GM12878 (cell line): ENCODE results near the gene MIEN1. TPM values are rescaled to one million over a fixed set of nuclear protein-coding genes. Genes with fewer than 3 reads are reported as not detected.

Experiments
- ASH2L ChIP-seq: fragments of 300-600, 200-600 bp; sonication (generic); IDR thresholded peaks from 2 replicates; pipeline ENCODE4 v1.6.1; 2017; ENCODE audit warnings: low read depth, mild to moderate bottlenecking, borderline replicate concordance
- ATF2 ChIP-seq: IDR thresholded peaks from 2 replicates; pipeline ENCODE4 v1.6.1; 2012; ENCODE audit warnings: low read length, inconsistent platforms
- BMI1 ChIP-seq: fragments of 450-650 bp; IDR thresholded peaks from 2 replicates; pipeline ENCODE4 v1.6.1; 2016; ENCODE audit warnings: mild to moderate bottlenecking, moderate library complexity, borderline replicate concordance
- ELK1 ChIP-seq: IDR thresholded peaks from 2 replicates; pipeline ENCODE4 v1.6.1; 2012; ENCODE audit warnings: low read depth, low read length, improper control_type of control experiment
- JUNB ChIP-seq: IDR thresholded peaks from 2 replicates; pipeline ENCODE4 v1.6.1; 2016; ENCODE audit warnings: antibody characterized with exemption, mild to moderate bottlenecking
- MTA3 ChIP-seq: IDR thresholded peaks from 2 replicates; pipeline ENCODE4 v1.6.1; 2012; ENCODE audit warnings: low read length, inconsistent platforms, borderline replicate concordance
- MXI1 ChIP-seq: fragments of 150-350 bp; IDR thresholded peaks from 2 replicates; pipeline ENCODE4 v1.6.1; 2011; ENCODE audit warnings: low read depth, mild to moderate bottlenecking, inconsistent platforms, low read length, improper control_type of control experiment
- NR2F1 ChIP-seq: fragments of 450-650 bp; conservative IDR thresholded peaks from 2 replicates; pipeline ENCODE4 v1.6.1; 2017; ENCODE audit warnings: mild to moderate bottlenecking
- PML ChIP-seq: IDR thresholded peaks from 2 replicates; pipeline ENCODE4 v1.6.1; 2012; ENCODE audit warnings: low read length, inconsistent platforms
- STAT3 ChIP-seq: IDR thresholded peaks from 2 replicates; pipeline ENCODE4 v1.6.1; 2011; ENCODE audit warnings: low read depth, low read length, improper control_type of control experiment
- ZBTB11 ChIP-seq: fragments of 450-650 bp; formaldehyde crosslinking; IDR thresholded peaks from 2 replicates; pipeline ENCODE4 v1.5.0; 2022; ENCODE audit warnings: mild to moderate bottlenecking, missing genetic modification characterization
- polyA plus RNA-seq, 11 experiments: library from polyadenylated mRNA; depleted of rRNA in 4 of 11; unstranded in 6 of 11; stranded (reverse) in 5 of 11; fragments of >200 nt; fragmentation: Nextera tagmentation in 4 of 11; fragmentation: Illumina TruSeq in 1 of 11; extraction: Ambion mirVana in 4 of 11; extraction: Trizol in 1 of 11; gene quantifications; 1 replicate in 1 of 11; 2 replicates in 10 of 11; pipeline versions ENCODE4 v1.2.1 to v1.2.3, GENCODE V29; 2011 to 2016; ENCODE audit warnings: inconsistent platforms in 2 of 11, missing spikeins in 2 of 11, low read depth in 1 of 11
- total RNA-seq, 4 experiments: library from RNA; depleted of rRNA in 3 of 4; stranded (reverse); fragments of >200 nt in 3 of 4; fragmentation: Illumina TruSeq in 1 of 4; extraction: Trizol in 1 of 4; gene quantifications; 2 replicates each; pipeline versions ENCODE4 v1.2.1 to v1.2.3, GENCODE V29; 2013 to 2021

MIEN1 gene
- total and polyA plus RNA-seq, 10 of the 15 experiments (the other 5 are each of a cell fraction or from before 2014, with no cell fraction given) = 24.9 to 89.1 (median 47.7) TPM

GRCh38 chr17:39769974-39770587 is 39.7 kb upstream of the MIEN1 start (continued):
- TF ChIP-seq BMI1 (peak; percentile 16; the same call in 1 of the 2 replicates), MXI1 (peak; percentile 85), STAT3 (peak; percentile 70; the same call in 1 of the 2 replicates), MTA3 (peak; percentile 81), ZBTB11 (no peak), PML (peak; percentile 36; the same call in 1 of the 2 replicates), ASH2L (no peak), NR2F1 (peak; percentile 85), ELK1 (no peak), ATF2 (peak; percentile 95), JUNB (peak; percentile 87)
- TF ChIP-seq, all 136 proteins: peak for 46
